H1 (cell line): ENCODE results near the gene CNR2. TPM values are rescaled to one million over a fixed set of nuclear protein-coding genes. Genes with fewer than 3 reads are reported as not detected.

ENCODE experiments used
- CTCF ChIA-PET: fragments of 300-600 bp; sonication (Branson Sonifier 250); formaldehyde crosslinking; loops from one replicate; lab custom pipeline; 2021; ENCODE audit not compliant: partially characterized antibody; lab: Charles Lee
- POLR2A ChIA-PET: fragments of 300-600 bp; sonication (Branson Sonifier 250); formaldehyde crosslinking; loops from one replicate; lab custom pipeline; 2021; ENCODE audit warnings: inconsistent platforms; ENCODE audit not compliant: partially characterized antibody; lab: Charles Lee
- DNase-seq, 2 experiments: peaks; one replicate each; pipeline versions ENCODE4 v3.0.0 to v3.0.0-alpha.2; 2010 to 2022; ENCODE audit warnings: low spot score in 2 of 2, low read depth in 1 of 2, mixed read lengths in 1 of 2
- FAIRE-seq: peaks from 2 replicates; lab custom pipeline; 2011; peaks lifted over from hg19 to GRCh38; lab: Jason Lieb, UNC
- H2AFZ ChIP-seq: 2 replicates; pipeline ENCODE4 v1.8.1; 2012; ENCODE audit warnings: low read length, inconsistent platforms
- H2AK5ac ChIP-seq: 2 replicates; pipeline ENCODE4 v1.6.1; 2013; ENCODE audit warnings: low read depth, low read length
- H2BK120ac ChIP-seq: replicated peaks from 2 replicates; pipeline ENCODE3; 2013; ENCODE audit warnings: low read depth, low read length, inconsistent platforms
- H2BK12ac ChIP-seq: 2 replicates; pipeline ENCODE4 v1.6.1; 2013; ENCODE audit warnings: low read depth, low read length
- H2BK15ac ChIP-seq: 2 replicates; pipeline ENCODE4 v1.6.1; 2013; ENCODE audit warnings: low read length
- H2BK20ac ChIP-seq: 2 replicates; pipeline ENCODE4 v1.6.1; 2013; ENCODE audit warnings: low read length
- H2BK5ac ChIP-seq: 2 replicates; pipeline ENCODE4 v1.6.1; 2013; ENCODE audit warnings: low read depth, low read length
- H3K14ac ChIP-seq: 2 replicates; pipeline ENCODE4 v1.6.1; 2013; ENCODE audit warnings: inconsistent platforms; ENCODE audit not compliant: insufficient read length
- H3K18ac ChIP-seq: 2 replicates; pipeline ENCODE4 v1.6.1; 2013; ENCODE audit warnings: low read length; ENCODE audit errors: extremely low read depth
- H3K23ac ChIP-seq: 2 replicates; pipeline ENCODE4 v1.6.1; 2013; ENCODE audit warnings: inconsistent platforms; ENCODE audit not compliant: insufficient read length
- H3K23me2 ChIP-seq: 2 replicates; pipeline ENCODE4 v1.6.1; 2013; ENCODE audit warnings: low read depth, low read length
- H3K27ac ChIP-seq: 2 replicates; pipeline ENCODE4 v1.6.1; 2011; ENCODE audit warnings: low read depth, low read length, inconsistent platforms
- H3K27me3 ChIP-seq, 4 experiments: replicated peaks in 1 of 4; 1 replicate in 1 of 4; 2 replicates in 3 of 4; pipeline versions ENCODE4 v1.6.1 to v1.8.1; 2011 to 2013; ENCODE audit warnings: low read length in 3 of 4, mild to moderate bottlenecking in 3 of 4, inconsistent platforms in 2 of 4, mixed read lengths in 2 of 4, moderate library complexity in 1 of 4; ENCODE audit not compliant: control insufficient read depth in 3 of 4, insufficient read depth in 3 of 4; ENCODE audit errors: extremely low read depth in 1 of 4
- H3K36me3 ChIP-seq, 4 experiments: 2 replicates each; pipeline versions ENCODE4 v1.6.1 to v1.8.1; 2011 to 2013; ENCODE audit warnings: mild to moderate bottlenecking in 4 of 4, low read length in 3 of 4, moderate library complexity in 2 of 4, control low read depth in 1 of 4, inconsistent platforms in 1 of 4; ENCODE audit not compliant: insufficient read depth in 4 of 4, control insufficient read depth in 2 of 4
- H3K4ac ChIP-seq: replicated peaks from 2 replicates; pipeline ENCODE3; 2013; ENCODE audit warnings: low read length, low read depth, mixed read lengths, inconsistent platforms; ENCODE audit not compliant: insufficient read length
- H3K4me1 ChIP-seq, 4 experiments: replicated peaks in 1 of 4; 1 replicate in 1 of 4; 2 replicates in 3 of 4; pipeline versions ENCODE4 v1.6.1 to v1.8.1; 2011 to 2013; ENCODE audit warnings: low read length in 3 of 4, inconsistent platforms in 2 of 4, mixed read lengths in 1 of 4; ENCODE audit not compliant: insufficient read depth in 4 of 4, control insufficient read depth in 3 of 4
- H3K4me2 ChIP-seq, 2 experiments: 2 replicates each; pipeline versions ENCODE4 v1.6.1 to v1.8.1; 2011 to 2013; ENCODE audit warnings: low read depth in 2 of 2, low read length in 2 of 2, control low read depth in 1 of 2, inconsistent platforms in 1 of 2, mild to moderate bottlenecking in 1 of 2; ENCODE audit not compliant: insufficient read depth in 1 of 2
- H3K4me3 ChIP-seq, 4 experiments: fragments of 200-600, 300-600 bp in 1 of 4; sonication (generic), shearing (Covaris generic), sonication (Bioruptor Twin) in 1 of 4; 2 replicates each; pipeline versions ENCODE4 v1.5.1 to v1.8.1; 2011 to 2016; ENCODE audit warnings: low read length in 4 of 4, low read depth in 3 of 4, control low read depth in 2 of 4, inconsistent platforms in 2 of 4, mild to moderate bottlenecking in 2 of 4, mixed read lengths in 1 of 4, moderate library complexity in 1 of 4; ENCODE audit not compliant: insufficient read depth in 2 of 4; ENCODE audit errors: extremely low read depth in 1 of 4
- H3K56ac ChIP-seq: replicated peaks from 2 replicates; pipeline ENCODE3; 2013; ENCODE audit warnings: low read depth, mild to moderate bottlenecking, mixed read lengths, low read length, inconsistent platforms; ENCODE audit not compliant: insufficient read length
- H3K79me1 ChIP-seq: 2 replicates; pipeline ENCODE4 v1.6.1; 2013; ENCODE audit warnings: low read depth, low read length, control low read depth
- H3K79me2 ChIP-seq, 2 experiments: 2 replicates each; pipeline versions ENCODE4 v1.6.1 to v1.8.1; 2012 to 2013; ENCODE audit warnings: low read length in 2 of 2, mild to moderate bottlenecking in 2 of 2, inconsistent platforms in 1 of 2; ENCODE audit not compliant: insufficient read depth in 2 of 2, control insufficient read depth in 1 of 2
- H3K9ac ChIP-seq, 4 experiments: replicated peaks in 1 of 4; 1 replicate in 1 of 4; 2 replicates in 3 of 4; pipeline versions ENCODE4 v1.6.1 to v1.8.1; 2011 to 2013; ENCODE audit warnings: low read depth in 3 of 4, low read length in 3 of 4, control low read depth in 2 of 4, mild to moderate bottlenecking in 2 of 4, moderate library complexity in 2 of 4, inconsistent platforms in 1 of 4; ENCODE audit errors: extremely low read depth in 1 of 4
- H3K9me3 ChIP-seq, 2 experiments: 2 replicates each; pipeline versions ENCODE4 v1.6.1 to v1.8.1; 2012 to 2013; ENCODE audit warnings: mild to moderate bottlenecking in 2 of 2, moderate library complexity in 2 of 2, control low read depth in 1 of 2, inconsistent platforms in 1 of 2, low read depth in 1 of 2, low read length in 1 of 2, mixed read lengths in 1 of 2; ENCODE audit not compliant: insufficient read depth in 2 of 2
- H4K20me1 ChIP-seq, 2 experiments: replicated peaks in 1 of 2; 2 replicates each; pipeline versions ENCODE3 to v1.8.1; 2011 to 2013; ENCODE audit warnings: inconsistent platforms in 2 of 2, low read length in 2 of 2, mild to moderate bottlenecking in 1 of 2; ENCODE audit not compliant: insufficient read depth in 2 of 2, control insufficient read depth in 1 of 2
- H4K5ac ChIP-seq: 2 replicates; pipeline ENCODE4 v1.6.1; 2013; ENCODE audit warnings: low read length, low read depth, mixed read lengths, inconsistent platforms; ENCODE audit not compliant: insufficient read length
- H4K8ac ChIP-seq: 2 replicates; pipeline ENCODE4 v1.8.0; 2013; ENCODE audit warnings: mild to moderate bottlenecking, moderate library complexity, low read length, inconsistent platforms; ENCODE audit not compliant: insufficient read depth; ENCODE audit errors: extremely low read depth
- H4K91ac ChIP-seq: replicated peaks from 2 replicates; pipeline ENCODE3; 2013; ENCODE audit warnings: low read length, mixed read lengths, inconsistent platforms; ENCODE audit not compliant: insufficient read length
- CTBP2 ChIP-seq: IDR thresholded peaks from 2 replicates; pipeline ENCODE4 v1.7.0; 2011; ENCODE audit warnings: borderline replicate concordance, mild to moderate bottlenecking, moderate library complexity, mixed read lengths, low read length; ENCODE audit not compliant: insufficient read depth, insufficient read length
- EZH2 ChIP-seq: fragments of 200-600 bp; sonication (generic); IDR thresholded peaks from 2 replicates; pipeline ENCODE4 v1.7.1; 2012; ENCODE audit warnings: low read depth, mild to moderate bottlenecking, moderate library complexity, low read length, inconsistent platforms; ENCODE audit not compliant: severe bottlenecking
- SIX5 ChIP-seq: IDR thresholded peaks from 2 replicates; pipeline ENCODE4 v1.6.1; 2011; ENCODE audit warnings: mild to moderate bottlenecking, low read depth, low read length
- WGBS, 2 experiments: shearing (Covaris generic) in 1 of 2; methylation state at CpG; one replicate each; pipeline versions ENCODE4 v1.1.6 to v1.1.7; 2013 to 2015; ENCODE audit warnings: low lambda C conversion rate in 2 of 2, mixed read lengths in 2 of 2, inconsistent platforms in 1 of 2, low coverage in 1 of 2, missing lambda C conversion rate in 1 of 2; ENCODE audit not compliant: insufficient replicate concordance in 2 of 2, insufficient coverage in 1 of 2, insufficient read length in 1 of 2; ENCODE audit errors: extremely low coverage in 1 of 2, missing lambda C conversion rate in 1 of 2; 5-methylcytosine and 5-hydroxymethylcytosine counted together
- polyA plus RNA-seq, 7 experiments: library from polyadenylated mRNA; depleted of rRNA in 3 of 7; stranded (reverse) in 5 of 7; unstranded in 2 of 7; fragments of >200 nt in 5 of 7; fragments of 200-250 nt in 2 of 7; gene quantifications; 1 replicate in 5 of 7; 2 replicates in 1 of 7; 4 replicates in 1 of 7; pipeline versions ENCODE4 v1.2.1 to v1.2.3, GENCODE V29; 2011 to 2013; ENCODE audit warnings: missing spikeins in 2 of 7, mixed read lengths in 2 of 7
- total RNA-seq: library from RNA; stranded (reverse); fragmentation: NEBNext Ultra II Directional; extraction: Animal tissue kit (Norgen Biotek cat#: 25700); gene quantifications from 2 replicates; pipeline ENCODE4 v1.2.1, GENCODE V29; 2021

Gene CNR2
- total and polyA plus RNA-seq, 2 of the 8 experiments (the other 6 are each of a cell fraction or from before 2014, with no cell fraction given): not detected

DNA sequence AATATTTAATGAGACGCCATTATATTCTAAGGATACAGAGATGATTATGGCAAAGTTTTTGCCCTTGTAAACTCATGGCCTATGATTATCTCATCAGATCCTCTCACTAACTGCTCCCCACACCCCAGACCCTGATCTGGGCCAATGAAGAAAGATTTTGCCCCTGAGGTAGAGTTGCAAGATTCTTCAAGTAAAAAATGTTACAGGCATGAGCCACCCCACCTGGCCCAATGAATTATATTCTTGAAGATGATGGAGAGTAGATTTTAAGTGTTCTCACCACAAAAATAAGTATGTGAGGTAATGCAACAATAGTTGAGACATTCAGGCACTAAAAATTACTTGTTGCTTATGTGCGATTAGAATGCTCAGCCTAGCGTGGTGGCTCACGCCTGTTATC lies 1.8 kb upstream of the CNR2 start:
- no peak overlapping the region for H2AFZ ChIP-seq
- H3K4me1 ChIP-seq: peaks cover 0 to 2% (median 0%) of the 10 kb centered on the region in 4 experiments; a peak in 2 of 7 replicates
- H4K91ac ChIP-seq: no peak overlapping the region
- no peak overlapping the region for H4K5ac ChIP-seq
- no peak overlapping the region for H3K4me3 ChIP-seq
- WGBS, 2 experiments: 92% methylated on average over 4 of the region's 4 CpGs; no CpG with 5 or more reads in 1 of the 2 experiments
- H3K27me3 ChIP-seq: no peaks in the 10 kb centered on the region
- H3K9ac ChIP-seq: no peak overlapping the region
- H3K14ac ChIP-seq: no peak overlapping the region
- H3K79me1 ChIP-seq: no peaks in the 10 kb centered on the region
- no peaks in the 10 kb centered on the region for H4K20me1 ChIP-seq
- FAIRE-seq: no peak
- no peak for DNase-seq
- no peak overlapping the region for H3K4ac ChIP-seq
- no peaks in the 10 kb centered on the region for H3K23me2 ChIP-seq
- no peaks in the 10 kb centered on the region for H3K79me2 ChIP-seq
- ChIA-PET POLR2A (no interaction called here), CTCF (interaction anchor here (2.5 kb wide), 1 partner anchor 104 kb away, joined by 32 read pairs; no protein-coding TSS in a partner anchor)
- no peak overlapping the region for H2BK5ac ChIP-seq
- no peaks in the 10 kb centered on the region; a peak in 1 of 8 replicates for H3K36me3 ChIP-seq
- no peak overlapping the region for H2BK120ac ChIP-seq
- H3K27ac ChIP-seq: no peak overlapping the region
- TF ChIP-seq SIX5 (no peak), EZH2 (no peak), CTBP2 (no peak)
- no peak overlapping the region for H2BK15ac ChIP-seq
- H3K4me2 ChIP-seq: no peak overlapping the region
- H2BK12ac ChIP-seq: no peak overlapping the region
- H4K8ac ChIP-seq: no peak overlapping the region
- no peak overlapping the region for H2BK20ac ChIP-seq
- H2AK5ac ChIP-seq: no peak overlapping the region
- H3K9me3 ChIP-seq: no peaks in the 10 kb centered on the region
- H3K18ac ChIP-seq: no peak overlapping the region
- H3K56ac ChIP-seq: no peak overlapping the region
- no peak overlapping the region for H3K23ac ChIP-seq
